ENCODE data around the gene SNED1.

- TF ChIP-seq POLR2AphosphoS5 (IDR thresholded peaks at IDR 0.05; ENCODE audit: low read depth, low read length) (no peak), PAX5 (IDR thresholded peaks at IDR 0.05; ENCODE audit: insufficient read depth, low read length, severe bottlenecking) (no peak)
Observed at GRCh38 chr2:241029599-241030332, 31.3 kb downstream of the SNED1 start.
